Fibroblast of lung (primary cell): ENCODE measurements around the gene ANKH.

ENCODE experiments used
- EZH2 ChIP-seq: IDR thresholded peaks from 2 replicates; pipeline ENCODE4 v1.5.1; 2012; ENCODE audit warnings: low read length, control low read depth, mild to moderate bottlenecking; ENCODE audit errors: missing control alignments
- TF ChIP-seq, protein P1 (sequence below), 2 donors: IDR thresholded peaks in 1 of 2; conservative IDR thresholded peaks in 1 of 2; 1 replicate in 1 of 2; 2 replicates in 1 of 2; pipeline ENCODE4 v1.5.1; 2011 to 2012; ENCODE audit warnings: low read length in 2 of 2, control low read depth in 1 of 2, inconsistent platforms in 1 of 2, low read depth in 1 of 2, mild to moderate bottlenecking in 1 of 2

DNA sequence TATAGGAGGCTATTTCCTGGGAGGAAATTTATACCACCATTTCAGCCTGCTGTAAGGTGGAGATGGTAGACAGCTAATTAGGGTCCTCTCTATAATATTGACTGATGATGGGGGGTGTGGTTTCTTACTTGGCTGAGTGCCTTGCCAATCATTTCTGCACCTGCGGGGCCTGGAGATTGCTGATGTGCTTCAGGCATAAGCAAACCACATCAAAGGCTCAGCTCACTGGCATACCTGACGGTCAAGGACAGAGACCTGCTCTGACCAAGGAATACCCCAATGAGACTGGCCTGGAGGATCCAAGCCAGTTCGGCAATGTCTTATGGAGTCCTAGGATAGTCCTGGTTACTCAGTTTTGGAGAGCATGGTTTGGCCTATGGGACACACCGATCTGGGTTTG is 29.5 kb downstream of the ANKH start:
- TF ChIP-seq, protein P1, sequence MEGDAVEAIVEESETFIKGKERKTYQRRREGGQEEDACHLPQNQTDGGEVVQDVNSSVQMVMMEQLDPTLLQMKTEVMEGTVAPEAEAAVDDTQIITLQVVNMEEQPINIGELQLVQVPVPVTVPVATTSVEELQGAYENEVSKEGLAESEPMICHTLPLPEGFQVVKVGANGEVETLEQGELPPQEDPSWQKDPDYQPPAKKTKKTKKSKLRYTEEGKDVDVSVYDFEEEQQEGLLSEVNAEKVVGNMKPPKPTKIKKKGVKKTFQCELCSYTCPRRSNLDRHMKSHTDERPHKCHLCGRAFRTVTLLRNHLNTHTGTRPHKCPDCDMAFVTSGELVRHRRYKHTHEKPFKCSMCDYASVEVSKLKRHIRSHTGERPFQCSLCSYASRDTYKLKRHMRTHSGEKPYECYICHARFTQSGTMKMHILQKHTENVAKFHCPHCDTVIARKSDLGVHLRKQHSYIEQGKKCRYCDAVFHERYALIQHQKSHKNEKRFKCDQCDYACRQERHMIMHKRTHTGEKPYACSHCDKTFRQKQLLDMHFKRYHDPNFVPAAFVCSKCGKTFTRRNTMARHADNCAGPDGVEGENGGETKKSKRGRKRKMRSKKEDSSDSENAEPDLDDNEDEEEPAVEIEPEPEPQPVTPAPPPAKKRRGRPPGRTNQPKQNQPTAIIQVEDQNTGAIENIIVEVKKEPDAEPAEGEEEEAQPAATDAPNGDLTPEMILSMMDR (conservative IDR thresholded peaks at IDR 0.05 in 1 of 2, IDR thresholded peaks at IDR 0.05 in 1 of 2; ENCODE audit: low read depth in 1 of 2, low read length in 2 of 2): no peak
- no peak for TF ChIP-seq EZH2
